CD4-positive, alpha-beta T cell (primary cell): ENCODE data around the gene IL15RA. TPM values are rescaled to one million over a fixed set of nuclear protein-coding genes. Genes with fewer than 3 reads are reported as not detected.
A peak's percentile ranks its signal among the peaks of the same experiment; 100 is the strongest.

ENCODE experiments used
- ATAC-seq: fragments of 200-7000 bp; cut with Tn5 transposase; one replicate; pipeline ENCODE4 v1.10.0; 2022; ENCODE audit warnings: mild to moderate bottlenecking; ENCODE audit not compliant: poor library complexity
- CTCF ChIA-PET: fragments of 350-600 bp; sonication (Branson Sonifier 250); formaldehyde crosslinking; loops from one replicate; lab custom pipeline; 2021; ENCODE audit warnings: antibody characterized with exemption, inconsistent platforms; lab: Charles Lee
- POLR2A ChIA-PET: fragments of 350-600 bp; sonication (Branson Sonifier 250); formaldehyde crosslinking; loops from one replicate; lab custom pipeline; 2021; ENCODE audit warnings: antibody characterized with exemption, inconsistent platforms; lab: Charles Lee
- DNase-seq, 14 experiments: peaks; one replicate each; pipeline ENCODE4 v3.0.0-alpha.2; 2013 to 2020; ENCODE audit warnings: mixed read lengths in 2 of 14
- H3K27ac ChIP-seq, 2 donors: one replicate each; pipeline versions ENCODE4 v1.5.1 to v1.7.0; 2013; ENCODE audit warnings: low read length in 2 of 2, low read depth in 1 of 2, mild to moderate bottlenecking in 1 of 2
- H3K27me3 ChIP-seq, 2 experiments: 1 replicate in 1 of 2; 2 replicates in 1 of 2; pipeline versions ENCODE4 v1.6.1 to v1.7.0; 2013; ENCODE audit warnings: low read length in 2 of 2, control low read depth in 1 of 2, mild to moderate bottlenecking in 1 of 2, moderate library complexity in 1 of 2; ENCODE audit not compliant: insufficient read depth in 2 of 2, control insufficient read depth in 1 of 2
- H3K36me3 ChIP-seq: one replicate; pipeline ENCODE4 v1.6.1; 2013; ENCODE audit warnings: low read length, control low read depth; ENCODE audit not compliant: insufficient read depth
- H3K4me1 ChIP-seq: one replicate; pipeline ENCODE4 v1.6.1; 2013; ENCODE audit warnings: low read length, control low read depth; ENCODE audit not compliant: insufficient read depth
- H3K4me3 ChIP-seq: one replicate; pipeline ENCODE4 v1.5.1; 2013; ENCODE audit warnings: mild to moderate bottlenecking, low read length, moderate library complexity
- H3K9me3 ChIP-seq, 2 experiments: 1 replicate in 1 of 2; 2 replicates in 1 of 2; pipeline versions ENCODE4 v1.6.1 to v1.7.0; 2013; ENCODE audit warnings: low read length in 2 of 2, mild to moderate bottlenecking in 2 of 2, control low read depth in 1 of 2, moderate library complexity in 1 of 2; ENCODE audit not compliant: control insufficient read depth in 1 of 2, insufficient read depth in 1 of 2
- H3K27ac Mint-ChIP-seq: one replicate; pipeline ENCODE4 v1.8.0; 2020; ENCODE audit warnings: mixed read lengths
- H3K27me3 Mint-ChIP-seq: one replicate; pipeline ENCODE4 v1.8.0; 2021; ENCODE audit warnings: mixed read lengths
- H3K36me3 Mint-ChIP-seq: one replicate; pipeline ENCODE4 v1.8.0; 2021; ENCODE audit warnings: low read depth, mixed read lengths
- H3K4me1 Mint-ChIP-seq: one replicate; pipeline ENCODE4 v1.8.0; 2021; ENCODE audit warnings: low read depth, mixed read lengths
- H3K4me3 Mint-ChIP-seq: one replicate; pipeline ENCODE4 v1.8.0; 2020; ENCODE audit warnings: mild to moderate bottlenecking, mixed read lengths
- H3K9me3 Mint-ChIP-seq: one replicate; pipeline ENCODE4 v1.8.0; 2020; ENCODE audit warnings: mixed read lengths
- intact Hi-C, 2 experiments: fragments of 100-400 bp; cut with DNase I in 1 of 2; cut with micrococcal nuclease in 1 of 2; formaldehyde crosslinking; loops; one replicate each; pipeline versions ENCODE4 v1.15.1 to v1.9.0; 2023 to 2025; cut with DNase I, micrococcal nuclease
- total RNA-seq, 174 experiments: library from RNA in 2 of 174; stranded (reverse) in 2 of 174; gene quantifications; one replicate each; pipeline ENCODE4 v1.2.3 and lab custom pipeline; 2021 to 2026
- TF ChIP-seq, protein P1 (sequence below): fragments of 200-600 bp; IDR thresholded peaks from one replicate; pipeline ENCODE4 v1.8.0; 2022; ENCODE audit warnings: antibody characterized with exemption, mild to moderate bottlenecking

Gene IL15RA
- total RNA-seq, 2 experiments from 2014 or later: 4.4 TPM

- ChIA-PET CTCF (no interaction called here), POLR2A (no interaction called here)
- Mint-ChIP-seq H3K9me3 (no peaks in the 10 kb centered on the region), H3K4me3 (no peak overlapping the region), H3K4me1 (peaks cover 8% of the 10 kb centered on the region), H3K36me3 (peaks cover 2% of the 10 kb centered on the region), H3K27ac (no peak overlapping the region), H3K27me3 (no peaks in the 10 kb centered on the region)
- Histone ChIP-seq H3K27ac (no peak overlapping the region), H3K36me3 (peaks cover 4% of the 10 kb centered on the region), H3K27me3 (no peaks in the 10 kb centered on the region), H3K4me3 (no peak overlapping the region), H3K9me3 (no peaks in the 10 kb centered on the region), H3K4me1 (peaks cover 9% of the 10 kb centered on the region)
- intact Hi-C loops: no loop called here
- TF ChIP-seq, protein P1, sequence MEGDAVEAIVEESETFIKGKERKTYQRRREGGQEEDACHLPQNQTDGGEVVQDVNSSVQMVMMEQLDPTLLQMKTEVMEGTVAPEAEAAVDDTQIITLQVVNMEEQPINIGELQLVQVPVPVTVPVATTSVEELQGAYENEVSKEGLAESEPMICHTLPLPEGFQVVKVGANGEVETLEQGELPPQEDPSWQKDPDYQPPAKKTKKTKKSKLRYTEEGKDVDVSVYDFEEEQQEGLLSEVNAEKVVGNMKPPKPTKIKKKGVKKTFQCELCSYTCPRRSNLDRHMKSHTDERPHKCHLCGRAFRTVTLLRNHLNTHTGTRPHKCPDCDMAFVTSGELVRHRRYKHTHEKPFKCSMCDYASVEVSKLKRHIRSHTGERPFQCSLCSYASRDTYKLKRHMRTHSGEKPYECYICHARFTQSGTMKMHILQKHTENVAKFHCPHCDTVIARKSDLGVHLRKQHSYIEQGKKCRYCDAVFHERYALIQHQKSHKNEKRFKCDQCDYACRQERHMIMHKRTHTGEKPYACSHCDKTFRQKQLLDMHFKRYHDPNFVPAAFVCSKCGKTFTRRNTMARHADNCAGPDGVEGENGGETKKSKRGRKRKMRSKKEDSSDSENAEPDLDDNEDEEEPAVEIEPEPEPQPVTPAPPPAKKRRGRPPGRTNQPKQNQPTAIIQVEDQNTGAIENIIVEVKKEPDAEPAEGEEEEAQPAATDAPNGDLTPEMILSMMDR: no peak
- ATAC-seq (no peak), DNase-seq (no peak)
Observed at GRCh38 chr10:5943536-5943935, 33.8 kb downstream of the IL15RA start.

GRCh38 chr10:5942474-5942873 lies 34.9 kb downstream of the IL15RA start:
- no peaks in the 10 kb centered on the region for H3K9me3 ChIP-seq
- ChIA-PET POLR2A (no interaction called here), CTCF (no interaction called here)
- Mint-ChIP-seq H3K4me3 (no peak overlapping the region), H3K27me3 (no peaks in the 10 kb centered on the region), H3K9me3 (no peaks in the 10 kb centered on the region), H3K36me3 (peaks cover 13% of the 10 kb centered on the region), H3K4me1 (peaks cover 8% of the 10 kb centered on the region), H3K27ac (no peak overlapping the region)
- H3K27ac ChIP-seq: no peak overlapping the region
- ATAC-seq: no peak
- no peak overlapping the region for H3K4me3 ChIP-seq
- DNase-seq: peak in 2 of 14 experiments; percentile 19 to 27
- H3K36me3 ChIP-seq: peaks cover 12% of the 10 kb centered on the region
- H3K27me3 ChIP-seq: no peaks in the 10 kb centered on the region
- H3K4me1 ChIP-seq: peaks cover 9% of the 10 kb centered on the region
- TF ChIP-seq, protein P1: no peak
- intact Hi-C loops: no loop called here

DNA sequence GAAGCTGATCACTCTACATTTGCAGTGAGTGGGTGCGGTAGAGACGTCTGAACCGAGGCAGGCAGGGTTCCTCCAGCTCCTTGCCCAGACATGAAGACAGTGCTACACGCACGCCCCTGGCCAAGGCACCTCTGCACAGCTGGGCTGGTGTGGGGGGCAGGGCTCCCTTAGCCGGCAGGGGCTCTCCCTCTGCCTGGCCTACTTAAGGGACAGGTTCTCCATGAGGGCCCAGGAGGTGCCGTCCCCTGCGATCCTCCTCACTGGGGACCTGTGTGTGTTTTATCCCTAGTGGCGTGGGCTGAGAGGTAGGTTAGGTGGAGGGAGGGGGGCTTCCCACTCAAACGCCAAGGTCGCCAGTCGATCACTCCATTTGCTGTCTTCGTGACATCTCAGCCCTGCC lies 35.3 kb downstream of the IL15RA start:
- Mint-ChIP-seq H3K36me3 (peaks cover 14% of the 10 kb centered on the region), H3K27ac (no peak overlapping the region), H3K9me3 (no peaks in the 10 kb centered on the region), H3K27me3 (no peaks in the 10 kb centered on the region), H3K4me1 (peaks cover 8% of the 10 kb centered on the region), H3K4me3 (no peak overlapping the region)
- no peak for ATAC-seq
- intact Hi-C loops: no loop called here
- no peak overlapping the region for H3K4me3 ChIP-seq
- H3K27me3 ChIP-seq: no peaks in the 10 kb centered on the region
- TF ChIP-seq, protein P1: no peak
- H3K9me3 ChIP-seq: no peaks in the 10 kb centered on the region
- H3K27ac ChIP-seq: no peak overlapping the region
- peaks cover 9% of the 10 kb centered on the region for H3K4me1 ChIP-seq
- POLR2A ChIA-PET: interaction anchor here (1.2 kb wide), 1 partner anchor 34 kb away, joined by 3 read pairs; no protein-coding TSS in a partner anchor
- H3K36me3 ChIP-seq: peaks cover 13% of the 10 kb centered on the region
- CTCF ChIA-PET: no interaction called here
- no peak for DNase-seq
